K562 (cell line): ENCODE results near the gene LRRC71. TPM values are rescaled to one million over a fixed set of nuclear protein-coding genes. Genes with fewer than 3 reads are reported as not detected.

ENCODE experiments used
- CHD7 ChIP-seq: fragments of 200-600 bp; sonication (generic); IDR thresholded peaks from one replicate; pipeline ENCODE4 v1.6.1; 2012; ENCODE audit warnings: mild to moderate bottlenecking, low read depth, low read length, inconsistent platforms
- ELF1 ChIP-seq: fragments of 200-800 bp; sonication (Bioruptor generic); IDR thresholded peaks from 2 replicates; pipeline ENCODE4 v1.6.1; 2016; ENCODE audit warnings: missing genetic modification characterization, missing compliant biosample characterization
- JUN ChIP-seq, 2 experiments: sonication (generic) in 1 of 2; formaldehyde crosslinking in 1 of 2; IDR thresholded peaks; 2 replicates each; pipeline versions ENCODE4 v1.6.1 to v1.8.0; 2012 to 2022; ENCODE audit warnings: borderline replicate concordance in 2 of 2, mild to moderate bottlenecking in 2 of 2, improper control_type of control experiment in 1 of 2, low read depth in 1 of 2, low read length in 1 of 2, missing genetic modification reagents in 1 of 2
- RCOR1 ChIP-seq, 2 experiments: IDR thresholded peaks; 2 replicates each; pipeline ENCODE4 v1.6.1; 2012; ENCODE audit warnings: low read depth in 2 of 2, low read length in 2 of 2, borderline replicate concordance in 1 of 2, improper control_type of control experiment in 1 of 2
- STAT6 ChIP-seq: sonication (generic); formaldehyde crosslinking; IDR thresholded peaks from 2 replicates; pipeline ENCODE4 v1.8.1; 2023; ENCODE audit warnings: mild to moderate bottlenecking, missing genetic modification reagents
- ZNF12 ChIP-seq: sonication (generic); formaldehyde crosslinking; IDR thresholded peaks from 2 replicates; pipeline ENCODE4 v1.4.0; 2020; ENCODE audit warnings: mild to moderate bottlenecking, missing genetic modification reagents
- ZNF197 ChIP-seq: fragments of 200-800 bp; sonication (Bioruptor generic); IDR thresholded peaks from 2 replicates; pipeline ENCODE4 v1.6.1; 2016; ENCODE audit warnings: low read depth, missing genetic modification characterization, missing compliant biosample characterization
- polyA plus RNA-seq, 8 experiments: library from polyadenylated mRNA; depleted of rRNA in 4 of 8; stranded (reverse) in 5 of 8; unstranded in 3 of 8; fragments of >200 nt; fragmentation: Nextera tagmentation in 2 of 8; fragmentation: Illumina TruSeq in 1 of 8; extraction: Ambion mirVana in 2 of 8; extraction: Trizol in 1 of 8; gene quantifications; 2 replicates each; pipeline versions ENCODE4 v1.2.1 to v1.2.3, GENCODE V29; 2011 to 2014; ENCODE audit warnings: inconsistent platforms in 1 of 8, missing spikeins in 1 of 8
- total RNA-seq, 7 experiments: library from RNA; depleted of rRNA in 6 of 7; stranded (reverse); fragments of >200 nt in 6 of 7; fragmentation: Illumina TruSeq in 2 of 7; extraction: Trizol in 2 of 7; gene quantifications; 2 replicates each; pipeline versions ENCODE4 v1.2.1 to v1.2.3, GENCODE V29; 2011 to 2021; ENCODE audit warnings: low replicate concordance in 1 of 7
- TF ChIP-seq, protein P1 (sequence below), 2 experiments: fragments of 450-650 bp; IDR thresholded peaks; 2 replicates each; pipeline ENCODE4 v1.6.1; 2018; ENCODE audit warnings: mild to moderate bottlenecking in 2 of 2, low read depth in 1 of 2; ENCODE audit not compliant: partially characterized antibody in 2 of 2

The LRRC71 gene
- total and polyA plus RNA-seq, 9 of the 15 experiments (the other 6 are each of a cell fraction or from before 2014, with no cell fraction given), result 0.06 to 1.2 (median 0.51) TPM; not detected in 1

GRCh38 chr1:156958247-156958714, 37.8 kb downstream of the LRRC71 start (continued):
- no peak for TF ChIP-seq CHD7
- TF ChIP-seq, protein P1, sequence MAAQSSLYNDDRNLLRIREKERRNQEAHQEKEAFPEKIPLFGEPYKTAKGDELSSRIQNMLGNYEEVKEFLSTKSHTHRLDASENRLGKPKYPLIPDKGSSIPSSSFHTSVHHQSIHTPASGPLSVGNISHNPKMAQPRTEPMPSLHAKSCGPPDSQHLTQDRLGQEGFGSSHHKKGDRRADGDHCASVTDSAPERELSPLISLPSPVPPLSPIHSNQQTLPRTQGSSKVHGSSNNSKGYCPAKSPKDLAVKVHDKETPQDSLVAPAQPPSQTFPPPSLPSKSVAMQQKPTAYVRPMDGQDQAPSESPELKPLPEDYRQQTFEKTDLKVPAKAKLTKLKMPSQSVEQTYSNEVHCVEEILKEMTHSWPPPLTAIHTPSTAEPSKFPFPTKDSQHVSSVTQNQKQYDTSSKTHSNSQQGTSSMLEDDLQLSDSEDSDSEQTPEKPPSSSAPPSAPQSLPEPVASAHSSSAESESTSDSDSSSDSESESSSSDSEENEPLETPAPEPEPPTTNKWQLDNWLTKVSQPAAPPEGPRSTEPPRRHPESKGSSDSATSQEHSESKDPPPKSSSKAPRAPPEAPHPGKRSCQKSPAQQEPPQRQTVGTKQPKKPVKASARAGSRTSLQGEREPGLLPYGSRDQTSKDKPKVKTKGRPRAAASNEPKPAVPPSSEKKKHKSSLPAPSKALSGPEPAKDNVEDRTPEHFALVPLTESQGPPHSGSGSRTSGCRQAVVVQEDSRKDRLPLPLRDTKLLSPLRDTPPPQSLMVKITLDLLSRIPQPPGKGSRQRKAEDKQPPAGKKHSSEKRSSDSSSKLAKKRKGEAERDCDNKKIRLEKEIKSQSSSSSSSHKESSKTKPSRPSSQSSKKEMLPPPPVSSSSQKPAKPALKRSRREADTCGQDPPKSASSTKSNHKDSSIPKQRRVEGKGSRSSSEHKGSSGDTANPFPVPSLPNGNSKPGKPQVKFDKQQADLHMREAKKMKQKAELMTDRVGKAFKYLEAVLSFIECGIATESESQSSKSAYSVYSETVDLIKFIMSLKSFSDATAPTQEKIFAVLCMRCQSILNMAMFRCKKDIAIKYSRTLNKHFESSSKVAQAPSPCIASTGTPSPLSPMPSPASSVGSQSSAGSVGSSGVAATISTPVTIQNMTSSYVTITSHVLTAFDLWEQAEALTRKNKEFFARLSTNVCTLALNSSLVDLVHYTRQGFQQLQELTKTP (IDR thresholded peaks at IDR 0.05; ENCODE audit: low read depth in 1 of 2, partially characterized antibody in 2 of 2), result peak in 1 of 2 experiments; percentile 88
- TF ChIP-seq JUN (IDR thresholded peaks at IDR 0.05; ENCODE audit: borderline replicate concordance, low read depth, low read length), result peak; percentile 37; the same call in 1 of the 2 replicates
- TF ChIP-seq JUN (CRISPR knock-in tag; IDR thresholded peaks at IDR 0.05; ENCODE audit: borderline replicate concordance), result no peak
- TF ChIP-seq ZNF197 (CRISPR knock-in tag), result peak; percentile 92; the same call in 1 of the 2 replicates
- no peak for TF ChIP-seq STAT6 (CRISPR knock-in tag)
- 0 out of 2 replicates have a peak, but pooled peaks have one; percentile 12 for TF ChIP-seq ELF1
- peak; percentile 90 to 98 for TF ChIP-seq RCOR1 (IDR thresholded peaks at IDR 0.05; ENCODE audit: borderline replicate concordance in 1 of 2, low read depth in 2 of 2, low read length in 2 of 2)
- TF ChIP-seq ZNF12 (CRISPR knock-in tag), result no peak
